ENCODE results near the gene FAM204A.
A peak's percentile ranks its signal among the peaks of the same experiment; 100 is the strongest.

The FAM204A gene

DNA sequence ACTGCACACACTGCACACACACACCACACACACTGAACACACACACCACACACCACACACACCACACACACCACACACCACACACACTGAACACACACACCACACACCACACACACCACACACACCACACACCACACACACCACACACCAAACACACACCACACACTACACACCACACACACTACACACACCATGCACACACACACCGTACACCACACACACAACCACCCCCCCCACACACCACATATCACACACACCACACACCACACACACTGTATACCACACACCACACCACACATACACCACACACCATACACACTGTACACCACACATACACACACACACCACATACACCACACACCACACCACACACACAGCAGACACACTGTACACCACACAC lies 59.5 kb downstream of the FAM204A start:
- DNase-seq (ENCODE audit: low spot score), result no peak

GRCh38 chr10:118278649-118279048 lies 63.5 kb downstream of the FAM204A start:
- no peak for DNase-seq (ENCODE audit: low spot score)

GRCh38 chr10:118277871-118278270 lies 64.3 kb downstream of the FAM204A start:
- no peak for DNase-seq (ENCODE audit: low spot score)

GRCh38 chr10:118276727-118277126 lies 65.4 kb downstream of the FAM204A start:
- DNase-seq (ENCODE audit: low spot score), result peak; percentile 85

GRCh38 chr10:118276204-118276603 lies 65.9 kb downstream of the FAM204A start:
- no peak for DNase-seq (ENCODE audit: low spot score)

- no peak for DNase-seq (ENCODE audit: low spot score)
Measured at GRCh38 chr10:118273662-118274061, 68.5 kb downstream of the FAM204A start.

GRCh38 chr10:118272767-118273166 lies 69.4 kb downstream of the FAM204A start:
- no peak for DNase-seq (ENCODE audit: low spot score)

GRCh38 chr10:118272149-118272721 lies 69.9 kb downstream of the FAM204A start:
- no peak for DNase-seq (ENCODE audit: low spot score)

GRCh38 chr10:118271671-118272070 lies 70.5 kb downstream of the FAM204A start:
- no peak for DNase-seq (ENCODE audit: low spot score)

DNA sequence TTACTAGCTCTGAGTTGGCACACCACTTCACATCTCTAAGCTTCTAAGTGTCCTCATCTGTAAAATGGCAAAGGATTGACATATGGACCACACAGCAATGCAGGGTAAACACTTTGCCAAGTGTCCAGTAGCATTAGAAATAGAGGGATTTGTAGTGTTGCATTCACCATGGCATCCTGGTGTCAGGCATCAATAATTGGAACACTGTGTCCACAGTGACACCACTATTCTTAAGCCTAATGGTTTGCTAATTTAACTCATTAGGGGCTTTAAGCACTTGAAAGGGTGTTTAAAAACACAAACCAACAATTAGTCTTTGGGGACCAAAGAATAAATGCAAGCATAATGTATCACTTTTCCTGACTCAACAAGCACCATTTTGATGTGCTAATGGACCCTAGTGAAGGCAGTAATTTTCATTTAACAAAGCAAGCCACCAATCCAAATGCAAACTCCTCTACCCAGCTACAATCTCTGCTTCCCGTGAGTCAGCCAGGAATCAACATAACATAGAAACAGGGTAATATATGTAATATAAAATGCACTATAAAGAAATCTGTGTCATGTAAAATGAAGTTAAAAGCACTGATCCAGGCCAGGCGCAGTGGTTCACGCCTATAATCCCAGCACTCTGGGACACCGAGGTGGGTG lies 75.9 kb downstream of the FAM204A start:
- no peak for DNase-seq (ENCODE audit: low spot score)

- no peak for DNase-seq (ENCODE audit: low spot score)
Measured at GRCh38 chr10:118264838-118265470, 77.2 kb downstream of the FAM204A start.

GRCh38 chr10:118264252-118264651 lies 77.9 kb downstream of the FAM204A start:
- no peak for DNase-seq (ENCODE audit: low spot score)

GRCh38 chr10:118262538-118262937 lies 79.6 kb downstream of the FAM204A start:
- no peak for DNase-seq (ENCODE audit: low spot score)

GRCh38 chr10:118259288-118259906 lies 82.7 kb downstream of the FAM204A start:
- DNase-seq (ENCODE audit: low spot score), result peak; percentile 63

- no peak for DNase-seq (ENCODE audit: low spot score)
Measured at GRCh38 chr10:118258285-118258684, 83.8 kb downstream of the FAM204A start.

DNA sequence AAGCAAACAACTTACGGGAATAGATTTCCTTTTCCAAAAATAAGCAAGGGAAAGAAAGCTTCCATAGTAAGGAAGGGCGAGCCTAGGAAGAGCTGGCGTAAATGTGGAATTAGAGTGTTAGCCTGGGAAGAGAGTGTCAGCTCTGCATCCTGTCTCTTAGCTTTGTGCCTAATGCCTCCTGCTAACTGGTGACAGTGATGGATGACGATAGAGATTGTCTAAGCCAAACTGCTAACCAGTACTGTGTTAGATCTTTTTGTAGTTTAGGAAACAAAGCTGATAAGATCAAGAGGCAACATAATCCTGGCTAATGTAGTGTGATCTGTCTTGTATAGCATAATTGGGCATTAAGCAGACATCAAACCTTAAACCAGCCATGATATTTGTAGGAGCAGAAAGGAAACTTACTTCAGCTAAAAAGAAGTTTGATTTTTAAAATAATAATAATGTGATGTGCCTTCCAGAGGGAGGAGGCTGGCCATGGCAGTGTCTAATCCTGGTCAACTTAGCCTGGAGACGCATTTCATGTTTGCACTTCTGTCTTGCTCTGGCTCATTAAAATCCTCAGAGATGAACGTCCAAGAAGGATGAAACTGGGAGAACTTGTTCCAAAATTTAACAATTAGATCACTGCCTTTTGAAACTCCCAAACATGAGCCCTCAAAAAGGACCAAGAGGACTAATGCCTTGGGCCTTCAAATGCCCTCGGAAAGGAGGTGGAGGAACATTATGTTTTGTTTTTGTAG lies 85.1 kb downstream of the FAM204A start:
- peak; percentile 92 for DNase-seq (ENCODE audit: low spot score)

DNA sequence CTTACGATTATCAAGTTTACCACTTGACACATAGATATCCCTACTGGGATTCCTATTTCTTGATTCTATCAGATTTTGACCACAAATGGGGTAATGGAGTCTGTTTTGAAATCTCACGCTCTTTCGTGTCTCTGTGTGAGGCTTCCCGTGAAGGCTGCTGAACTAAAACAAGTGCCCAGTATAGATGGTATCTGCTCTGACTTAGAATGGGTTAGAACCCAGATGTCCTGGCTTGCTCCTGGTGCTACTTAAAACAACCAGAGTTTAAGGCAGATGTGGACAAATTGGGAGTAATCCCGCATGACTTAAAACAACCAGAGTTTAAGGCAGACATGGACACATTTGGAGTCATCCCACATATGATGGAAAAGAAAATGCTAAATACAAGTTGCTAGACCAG lies 85.9 kb downstream of the FAM204A start:
- peak; percentile 53 for DNase-seq (ENCODE audit: low spot score)

DNA sequence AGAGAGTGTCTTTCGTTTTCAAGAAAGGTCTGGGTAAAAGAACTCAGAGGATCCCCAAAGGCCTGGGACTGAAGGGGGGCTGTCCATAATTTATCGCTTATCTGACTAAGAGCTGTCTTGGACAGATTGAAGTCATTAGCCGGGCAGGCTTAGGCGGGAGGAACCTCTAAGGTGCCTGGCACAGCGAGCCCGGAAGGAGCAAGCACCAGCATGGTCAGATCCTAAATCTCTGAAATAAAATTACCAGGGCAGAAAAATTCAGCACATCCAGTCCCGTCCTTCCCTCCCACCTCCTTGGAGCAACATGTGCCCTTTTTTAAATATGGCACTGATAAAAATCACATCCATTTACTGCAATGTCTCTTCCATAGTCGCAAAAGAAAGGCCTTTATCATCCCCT lies 86.8 kb downstream of the FAM204A start:
- DNase-seq (ENCODE audit: low spot score), result peak; percentile 56

DNA sequence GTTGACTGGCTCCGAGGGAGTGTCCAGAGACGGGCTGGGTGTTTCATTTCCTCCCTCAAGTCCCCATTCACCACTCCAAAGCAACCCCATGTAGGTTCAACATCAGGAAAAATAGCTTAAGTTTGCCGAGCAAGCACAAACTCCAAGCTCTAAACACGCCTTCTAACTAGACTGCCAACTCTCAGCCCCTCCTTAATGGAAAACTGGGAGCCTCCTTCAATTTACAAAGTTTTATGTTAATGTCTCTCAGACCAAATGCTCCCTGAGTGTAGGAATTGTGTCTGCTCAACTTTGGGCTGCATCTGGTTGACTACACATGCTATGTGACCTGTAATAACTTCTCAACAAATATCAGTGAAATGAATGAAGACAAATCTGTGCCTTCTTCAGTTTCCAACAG lies 87.5 kb downstream of the FAM204A start:
- DNase-seq (ENCODE audit: low spot score), result no peak

DNA sequence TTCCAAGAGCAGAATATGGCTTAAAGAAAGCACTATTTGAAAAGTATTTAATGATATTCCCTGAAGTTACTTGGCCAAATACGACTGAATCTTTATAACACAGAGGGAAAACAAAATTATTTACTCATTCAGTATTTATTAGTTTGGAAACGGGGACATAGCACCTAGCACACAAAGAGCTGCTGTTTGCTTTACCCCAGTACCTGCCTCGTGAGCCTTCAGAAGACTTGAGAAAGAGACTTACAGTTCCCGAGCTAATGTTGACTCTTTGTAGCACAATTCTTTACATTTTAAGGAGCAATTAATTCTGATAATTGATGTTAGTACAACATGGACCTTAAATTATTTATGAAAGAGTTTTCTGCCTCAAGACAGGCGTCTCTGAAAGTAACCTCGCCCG lies 88.7 kb downstream of the FAM204A start:
- no peak for DNase-seq (ENCODE audit: low spot score)

GRCh38 chr10:118251791-118252190 lies 90.3 kb downstream of the FAM204A start:
- DNase-seq (ENCODE audit: low spot score), result no peak

DNA sequence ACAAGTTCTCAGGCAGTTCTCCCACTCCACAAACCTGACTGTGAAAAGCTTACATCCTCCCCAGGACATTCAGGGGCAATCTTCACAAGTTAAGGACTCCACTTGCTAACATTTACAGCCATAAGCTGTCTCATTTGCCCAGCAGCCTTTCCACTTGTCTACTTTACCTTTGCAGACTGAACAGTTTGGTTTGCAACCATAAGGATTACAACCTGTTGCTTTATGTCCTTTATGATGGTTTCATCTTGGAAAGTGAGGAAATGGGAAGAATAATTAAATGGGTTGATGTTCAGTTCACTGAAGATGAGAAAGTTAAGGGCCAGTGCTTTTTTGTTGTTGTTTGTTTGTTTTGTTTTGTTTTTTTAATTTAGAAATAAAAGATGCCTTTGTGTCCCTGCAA lies 92.4 kb downstream of the FAM204A start:
- no peak for DNase-seq (ENCODE audit: low spot score)
